NCI-H1092 (cell line): ENCODE measurements around the gene SLC26A11.
"Not testable (repeated sequence)": the region's sequence is repeated elsewhere in the genome, so short reads cannot be mapped to it uniquely, and the experiment has no call there.

Experiments
- DNase-seq: peaks from one replicate; lab custom pipeline; 2025; lab: John Stamatoyannopoulos, UW

Gene SLC26A11

DNA sequence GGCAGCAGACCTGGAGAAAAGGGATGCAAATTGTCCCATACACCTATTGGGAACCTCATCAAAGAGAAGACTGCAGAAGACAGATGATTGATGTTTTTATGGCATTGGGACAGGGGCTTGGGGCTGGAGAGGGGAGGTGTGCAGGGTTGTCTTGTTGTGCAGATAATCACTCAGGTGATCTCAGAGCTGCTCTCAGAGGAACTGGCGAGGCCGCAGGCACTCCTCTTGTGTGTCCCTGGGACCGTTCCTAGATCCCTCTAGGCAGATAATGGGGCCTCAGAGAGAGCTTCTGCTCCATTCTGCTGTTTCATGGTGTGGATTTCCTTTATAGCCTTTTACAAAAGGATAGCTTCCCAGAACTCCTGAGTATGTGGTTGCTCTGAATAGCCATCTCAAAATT lies 42.1 kb downstream of the SLC26A11 start:
- no peak for DNase-seq

DNA sequence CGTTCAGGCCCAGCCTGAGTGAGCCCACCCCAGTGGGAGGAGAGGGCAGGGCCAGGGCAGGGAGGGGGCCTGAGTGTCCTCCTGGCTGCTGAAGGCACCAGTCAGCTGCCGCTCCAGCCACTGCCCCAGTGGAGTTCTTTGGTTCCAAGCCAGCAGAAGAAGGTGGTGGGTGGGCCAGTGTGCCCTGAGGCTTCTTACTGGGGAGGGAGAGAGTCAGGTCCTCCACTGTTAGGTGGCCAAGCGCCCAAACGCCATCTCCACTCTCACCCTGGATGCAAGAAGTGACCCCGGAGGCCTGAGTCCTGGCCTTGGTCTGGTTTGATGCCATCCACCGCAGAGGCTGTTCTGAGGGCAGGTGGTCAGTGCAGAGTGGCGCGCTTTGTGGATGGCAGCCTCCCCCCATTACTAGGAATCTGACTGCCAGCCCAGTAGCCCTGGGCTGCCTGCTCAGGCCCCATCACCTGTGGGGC lies 42.6 kb downstream of the SLC26A11 start:
- DNase-seq: no peak

DNA sequence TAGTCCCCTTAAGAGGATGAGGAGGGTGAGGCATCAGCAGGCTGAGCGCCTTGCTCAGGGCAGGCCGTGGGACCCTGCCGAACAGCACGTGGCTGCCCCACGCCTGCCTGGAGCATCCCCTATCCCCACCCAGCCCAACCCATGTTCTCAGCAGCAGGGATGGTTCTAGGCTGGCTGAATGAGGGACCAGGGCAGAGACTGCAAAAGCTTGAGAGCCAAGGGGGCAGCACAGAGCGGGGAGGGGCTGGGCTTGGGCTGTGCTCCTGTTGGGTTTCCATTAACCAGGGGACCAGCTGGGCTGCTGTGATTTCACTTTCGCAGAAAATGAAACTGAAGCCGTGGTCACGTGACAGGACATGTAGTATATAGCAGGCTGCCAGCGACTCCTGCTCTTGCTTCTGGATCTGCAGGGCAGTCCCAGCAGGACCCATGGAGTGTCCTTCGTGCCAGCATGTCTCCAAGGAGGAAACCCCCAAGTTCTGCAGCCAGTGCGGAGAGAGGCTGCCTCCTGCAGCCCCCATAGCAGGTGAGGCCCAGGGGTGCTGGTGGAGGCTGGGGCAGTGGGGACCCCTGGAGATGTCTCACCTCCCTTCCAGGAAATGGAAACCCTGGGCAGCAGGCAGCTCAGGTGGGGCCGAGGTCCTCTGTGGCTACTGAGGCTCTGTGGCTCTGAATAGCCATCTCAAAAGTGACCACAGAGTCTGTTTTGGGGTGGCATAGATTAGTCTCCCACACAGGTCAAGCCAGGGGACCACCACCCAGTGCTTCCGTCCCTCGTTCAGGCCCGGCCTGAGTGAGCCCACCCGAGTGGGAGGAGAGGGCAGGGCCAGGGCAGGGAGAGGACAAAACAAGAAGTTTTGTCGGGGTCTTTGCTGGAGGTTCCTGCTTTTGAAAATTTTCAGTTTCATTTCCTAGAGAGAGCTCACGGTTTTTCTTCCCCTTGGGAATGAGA lies 43.3 kb downstream of the SLC26A11 start:
- no peak for DNase-seq

DNA sequence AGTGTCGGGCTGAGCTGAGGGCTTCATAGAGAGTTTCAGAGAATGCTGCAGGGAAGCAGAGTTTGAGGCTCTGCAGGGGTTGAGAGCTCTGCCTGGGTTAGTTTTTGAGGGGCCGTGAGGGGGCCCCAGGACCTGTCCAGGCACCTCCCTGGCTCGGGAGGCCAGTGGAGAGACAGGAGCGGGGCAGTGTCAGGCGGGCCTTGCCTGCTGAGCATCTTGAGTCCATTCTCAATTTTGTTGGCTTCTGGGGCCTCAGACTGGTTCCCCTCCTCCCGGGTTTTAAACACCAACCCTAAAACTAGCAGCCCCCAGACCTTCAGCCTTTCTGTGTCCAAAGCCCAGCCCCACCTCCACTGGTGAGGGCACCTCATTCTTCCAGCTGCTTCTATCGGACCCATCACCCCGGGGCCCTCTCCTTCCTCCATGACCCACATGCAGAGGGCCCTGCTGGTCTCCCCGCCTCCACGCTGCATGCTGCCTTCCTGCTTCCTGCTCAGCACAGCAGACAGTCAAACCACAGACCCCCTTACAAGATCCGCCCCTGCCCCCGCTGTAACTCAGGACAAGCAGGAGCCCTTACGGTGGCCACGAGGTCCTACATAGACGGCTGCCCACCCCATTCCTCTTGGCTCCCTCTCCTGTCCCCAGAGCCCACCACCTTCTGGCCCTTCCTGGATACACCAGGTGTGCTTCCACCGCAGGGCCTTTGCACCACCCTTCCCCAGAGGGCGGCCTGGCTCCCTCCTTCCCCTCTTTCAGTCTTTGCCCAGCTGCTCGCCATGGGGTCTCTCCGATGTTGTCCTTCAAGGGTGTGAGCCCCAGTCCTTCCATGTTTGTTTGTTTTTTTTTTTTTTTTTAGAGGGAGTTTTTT lies 44.2 kb downstream of the SLC26A11 start:
- DNase-seq: no peak

DNA sequence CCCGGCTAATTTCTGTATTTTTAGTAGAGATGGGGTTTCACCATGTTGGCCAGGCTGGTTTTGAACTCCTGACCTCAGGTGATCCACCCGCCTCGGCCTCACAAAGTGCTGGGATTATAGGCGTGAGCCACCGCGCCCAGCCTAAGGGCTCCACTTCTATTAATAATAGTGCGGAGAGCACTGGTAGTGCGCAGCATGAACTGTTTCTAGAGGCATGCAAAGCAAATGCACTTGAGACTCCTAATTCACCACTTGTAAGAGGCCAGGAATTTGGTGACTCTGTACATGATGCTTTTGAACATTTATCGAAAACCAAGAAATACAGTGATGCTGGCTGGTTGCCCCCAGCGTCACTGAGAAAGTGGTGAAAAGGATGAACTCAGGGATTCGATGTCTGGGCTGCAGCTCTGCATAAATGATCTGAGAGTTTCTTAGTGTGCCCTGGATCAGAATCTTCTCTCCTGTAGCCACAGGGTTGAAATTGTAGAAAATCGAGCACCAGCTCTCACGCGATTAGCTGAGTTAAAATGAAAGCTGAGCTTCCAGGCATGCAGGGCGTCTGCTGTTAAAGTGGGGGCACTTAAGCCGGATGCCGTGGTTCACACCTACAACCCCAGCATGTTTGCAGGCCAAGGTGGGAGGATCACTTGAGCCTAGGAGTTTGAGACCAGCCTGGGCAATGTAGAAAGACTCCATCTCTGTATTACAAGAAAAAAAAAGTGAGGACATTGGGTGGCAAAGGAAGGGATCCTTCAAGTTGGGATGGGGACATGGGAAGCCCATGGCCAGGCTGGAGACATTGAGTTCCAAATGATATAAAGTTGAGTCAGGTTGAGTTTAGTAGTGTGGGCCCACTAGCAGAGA lies 45.2 kb downstream of the SLC26A11 start:
- no peak for DNase-seq

DNA sequence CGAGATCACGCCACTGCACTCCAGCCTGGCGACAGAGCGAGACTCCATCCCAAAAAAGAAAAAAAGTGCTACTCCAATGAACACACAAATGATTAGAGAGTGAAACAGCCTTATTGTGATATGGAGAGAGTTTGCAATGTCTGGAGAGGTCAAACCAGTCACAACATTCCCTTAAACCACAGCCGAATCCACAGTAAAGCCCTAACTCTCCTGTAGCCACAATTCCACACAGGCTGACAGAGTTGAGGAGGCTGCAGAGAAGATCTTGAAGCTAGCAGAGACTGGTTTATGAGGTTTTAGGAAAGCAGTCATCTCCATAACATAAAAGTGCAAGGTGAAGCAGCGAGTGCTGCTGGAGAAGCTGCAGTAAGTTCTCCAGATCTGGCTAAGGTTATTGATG lies 47.2 kb downstream of the SLC26A11 start:
- no peak for DNase-seq

DNA sequence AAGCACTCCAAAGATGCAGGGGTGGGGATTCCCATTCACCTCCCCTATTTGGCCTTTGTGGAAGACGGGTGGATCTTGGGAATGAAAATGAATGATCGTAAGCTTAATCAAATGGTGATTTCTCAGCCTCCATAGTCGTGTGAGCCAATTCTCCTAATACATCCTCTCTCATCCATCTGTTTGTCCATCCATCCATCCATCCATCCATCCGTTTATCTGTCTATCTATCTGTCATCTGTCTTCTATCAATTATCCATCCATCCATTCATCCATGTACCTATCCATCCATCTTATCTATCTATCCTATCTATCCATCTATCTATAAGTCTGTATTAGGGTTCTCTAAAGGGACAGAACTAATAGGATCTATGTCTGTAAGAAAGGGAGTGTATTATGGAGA lies 48.2 kb downstream of the SLC26A11 start:
- DNase-seq: no peak

DNA sequence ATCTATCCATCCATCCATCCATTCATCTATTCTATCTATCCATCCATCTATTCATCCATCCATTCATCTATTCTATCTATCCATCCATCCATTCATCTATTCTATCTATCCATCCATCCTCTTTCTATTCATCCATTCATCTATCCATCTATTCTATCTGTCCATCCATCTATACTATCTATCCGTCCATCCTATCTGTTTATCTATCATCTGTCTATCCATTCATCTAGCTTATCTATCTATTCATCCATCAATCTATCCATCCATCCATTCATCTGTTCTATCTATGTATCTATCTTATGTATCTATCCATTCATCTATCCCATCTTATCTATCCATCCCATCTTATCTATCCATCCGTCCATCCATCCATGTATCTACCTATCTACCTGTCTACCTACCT lies 49.2 kb downstream of the SLC26A11 start:
- DNase-seq: no peak

DNA sequence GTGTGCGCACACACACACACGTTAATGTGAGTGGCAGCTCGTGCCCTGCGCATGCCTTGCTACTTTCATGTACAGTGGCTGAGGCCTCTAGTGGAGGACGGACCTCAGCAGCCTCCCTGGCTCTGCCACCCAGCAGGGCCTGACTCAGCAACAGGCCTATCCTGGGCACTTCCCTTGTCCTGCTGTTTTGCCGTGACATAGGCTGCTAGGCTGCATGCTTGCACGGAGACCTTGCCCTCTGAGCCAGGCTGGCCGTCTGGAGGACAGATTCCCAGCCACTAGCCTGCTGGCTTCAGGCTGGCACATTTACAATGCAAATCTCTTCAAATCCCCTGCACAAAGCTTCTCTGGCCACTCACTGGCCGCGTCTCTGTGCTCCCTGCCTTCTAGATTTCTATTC lies 49.9 kb downstream of the SLC26A11 start:
- no peak for DNase-seq

DNA sequence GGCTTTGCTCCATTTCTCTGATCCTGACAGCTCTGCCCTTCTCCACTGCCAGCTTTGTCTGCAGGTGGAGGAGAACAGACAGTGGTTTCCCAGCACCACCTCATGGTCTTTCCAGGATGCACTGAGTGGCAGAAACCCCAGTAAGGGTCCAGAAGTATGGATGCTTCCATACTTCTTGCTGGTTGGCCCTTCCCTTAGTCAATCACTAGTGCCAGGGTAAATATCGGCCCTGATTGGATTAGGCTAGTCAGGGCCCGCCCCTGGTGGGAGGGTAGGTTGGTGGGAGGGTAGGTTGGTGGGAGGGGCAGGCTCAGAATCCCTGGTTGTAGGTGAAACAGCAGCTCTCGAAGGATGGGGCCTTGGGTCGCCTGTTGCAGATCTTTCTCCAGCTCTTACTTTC lies 50.6 kb downstream of the SLC26A11 start:
- no peak for DNase-seq

DNA sequence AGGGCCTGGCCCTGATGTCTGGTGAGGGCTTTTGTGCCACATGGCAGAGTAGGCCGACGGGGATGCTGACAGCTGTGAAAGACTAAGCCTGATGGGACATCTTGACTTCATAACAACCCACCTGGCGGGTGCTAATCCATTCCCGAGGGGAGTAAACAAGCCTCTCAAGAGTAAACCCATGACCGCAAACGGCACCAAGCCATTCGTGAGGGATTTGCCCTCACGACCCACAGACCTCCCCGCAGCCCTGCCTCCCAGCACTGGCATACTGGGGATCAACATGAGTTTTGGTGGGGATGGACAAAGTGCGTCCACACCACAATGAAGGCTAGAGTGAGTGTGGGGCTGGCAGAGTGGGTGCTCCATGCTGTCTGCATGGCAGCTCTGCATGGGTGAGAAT lies 52.1 kb downstream of the SLC26A11 start:
- no peak for DNase-seq

DNA sequence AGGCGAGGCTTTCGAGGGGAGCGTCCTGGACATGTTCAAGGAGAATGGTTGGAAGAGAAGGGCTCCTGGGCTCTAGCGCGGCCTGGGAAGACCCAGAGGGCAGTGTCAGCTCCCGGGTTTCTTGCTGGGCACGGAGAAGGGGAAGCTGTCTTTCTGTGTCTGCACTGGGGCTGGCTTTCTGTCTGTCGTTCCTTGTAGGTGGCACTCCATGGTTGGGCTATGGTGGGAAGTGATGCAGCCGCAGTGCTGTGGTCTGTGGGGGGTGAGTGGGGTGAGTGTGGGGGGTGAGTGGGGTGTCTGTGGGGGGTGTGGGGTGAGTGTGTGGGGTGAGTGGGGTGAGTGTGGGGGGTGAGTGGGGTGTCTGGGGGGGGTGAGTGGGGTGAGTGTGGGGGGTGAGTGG lies 54.1 kb downstream of the SLC26A11 start:
- DNase-seq: no peak

DNA sequence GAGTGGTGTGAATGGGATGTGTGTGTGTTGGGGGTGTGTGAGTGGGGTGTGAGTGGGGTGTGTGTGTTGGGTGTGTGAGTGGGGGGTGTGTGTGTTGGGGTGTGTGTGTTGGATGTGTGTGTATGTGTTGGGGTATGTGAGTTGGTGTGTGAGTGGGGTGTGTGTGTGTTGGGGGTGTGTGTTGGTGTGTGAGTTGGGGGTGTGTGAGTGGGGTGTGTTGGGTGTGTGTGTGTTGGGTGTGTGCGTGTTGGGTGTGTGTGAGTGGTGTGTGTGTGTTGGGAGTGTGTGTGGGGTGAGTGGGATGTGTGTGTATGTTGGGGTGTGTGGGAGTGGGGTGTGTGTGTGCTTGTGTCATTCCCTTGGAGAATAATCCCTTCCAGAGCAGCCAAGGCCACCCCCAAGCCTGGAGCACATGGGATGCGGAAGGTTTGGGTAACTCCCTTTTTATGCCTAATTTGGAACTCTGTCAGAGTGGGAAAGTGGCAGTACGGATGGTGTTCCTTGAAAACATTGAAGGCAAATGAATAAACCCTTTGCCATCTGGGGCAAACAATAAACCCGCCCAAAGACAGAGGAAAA lies 54.7 kb downstream of the SLC26A11 start:
- no peak for DNase-seq

DNA sequence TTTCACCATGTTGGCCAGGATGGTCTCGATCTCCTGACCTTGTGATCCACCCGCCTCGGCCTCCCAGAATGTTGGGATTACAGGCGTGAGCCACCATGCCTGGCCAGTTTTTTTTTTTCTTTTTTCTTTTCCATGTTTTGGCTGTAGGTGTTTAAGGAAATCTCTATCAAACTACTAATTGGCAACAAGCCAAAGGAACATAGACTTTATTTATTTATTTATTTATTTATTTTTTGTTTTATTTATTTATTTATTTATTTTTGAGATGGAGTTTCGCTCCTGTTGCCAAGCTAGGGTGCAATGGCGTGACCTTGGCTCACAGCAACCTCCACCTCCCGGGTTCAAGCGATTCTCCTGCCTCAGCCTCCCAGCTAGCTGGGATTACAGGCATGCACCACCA lies 55.6 kb downstream of the SLC26A11 start:
- DNase-seq: not testable (repeated sequence)

DNA sequence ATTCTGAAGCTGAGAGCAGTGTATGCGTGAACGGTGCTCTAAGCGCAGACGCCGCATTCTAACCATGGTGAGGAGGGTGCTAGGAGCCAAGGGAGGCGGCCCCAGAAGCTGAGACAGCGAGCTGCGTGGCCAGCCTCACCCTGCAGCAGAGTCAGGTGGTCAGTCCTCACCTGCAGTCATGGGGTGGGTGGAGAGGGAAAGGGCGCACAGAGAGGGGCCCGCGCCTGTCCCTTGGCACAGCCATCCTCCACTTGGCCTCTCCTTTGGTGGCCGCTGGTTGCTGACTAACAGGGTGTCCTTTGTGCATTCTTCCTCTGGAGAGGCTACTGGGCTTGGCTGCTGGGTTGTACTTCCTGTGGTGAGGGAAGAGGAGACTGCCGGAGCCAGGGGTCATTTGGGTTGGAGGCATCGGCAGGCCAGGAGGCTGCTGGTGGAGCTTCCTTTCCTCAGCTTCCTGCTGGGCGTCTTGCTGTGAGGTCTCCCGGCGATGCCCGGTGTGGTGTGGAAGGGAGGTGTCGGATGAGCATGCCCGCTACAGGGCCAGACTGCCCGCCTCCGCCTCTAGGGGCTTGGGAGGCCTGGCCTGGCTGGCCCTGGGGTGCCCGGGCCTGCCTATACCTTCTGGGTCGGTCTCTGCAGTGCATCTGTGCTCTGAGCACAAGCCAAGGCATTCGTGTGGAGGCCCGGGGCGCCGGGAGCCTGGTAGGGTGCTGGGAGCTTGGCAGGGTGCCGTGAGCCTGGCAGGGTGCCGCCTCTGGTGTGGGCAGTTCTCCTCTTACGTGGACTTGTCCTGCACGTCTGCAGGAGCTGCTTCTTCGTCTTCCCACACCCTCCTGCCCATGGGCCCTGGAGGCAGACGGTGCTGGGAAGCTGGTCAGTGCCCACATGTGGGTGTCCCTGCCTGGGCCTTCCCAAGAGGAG lies 57.8 kb downstream of the SLC26A11 start:
- no peak for DNase-seq

DNA sequence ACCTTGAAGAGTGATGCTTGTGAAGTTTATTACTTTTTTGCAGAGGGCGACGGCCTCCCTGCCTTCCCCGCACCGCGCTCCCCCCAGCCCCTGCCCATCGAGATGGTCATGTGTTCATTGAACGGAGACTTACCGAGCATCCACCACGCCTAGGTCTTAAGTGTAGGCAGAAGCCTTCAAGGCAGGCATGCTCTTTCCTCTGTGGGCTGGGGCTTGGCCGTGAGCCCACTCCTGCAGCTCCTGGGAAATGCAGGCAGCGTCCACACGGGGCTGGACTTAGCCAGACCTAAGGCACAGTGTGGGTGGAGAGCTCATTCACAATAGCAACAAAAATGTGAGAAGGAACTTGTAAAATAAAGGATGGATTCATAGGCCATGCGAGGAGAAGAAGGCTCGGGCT lies 59.7 kb downstream of the SLC26A11 start:
- DNase-seq: no peak

DNA sequence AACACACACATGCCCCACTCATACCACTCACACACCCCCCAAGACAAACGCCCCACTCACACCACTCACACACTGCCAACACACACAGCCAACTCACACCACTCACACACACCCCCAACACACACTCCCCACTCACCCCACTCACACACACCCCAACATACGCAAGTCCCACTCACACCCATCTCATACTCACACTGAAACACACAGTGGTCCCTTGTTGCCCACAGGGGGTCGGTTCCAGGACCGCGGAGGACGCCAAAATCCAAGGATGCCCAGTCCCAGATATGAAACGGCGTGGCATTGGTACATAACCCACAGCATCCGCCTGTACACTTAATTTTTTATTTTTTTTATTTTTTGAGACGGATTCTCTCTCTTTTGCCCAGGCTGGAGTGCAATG lies 61.3 kb downstream of the SLC26A11 start:
- DNase-seq: no peak

DNA sequence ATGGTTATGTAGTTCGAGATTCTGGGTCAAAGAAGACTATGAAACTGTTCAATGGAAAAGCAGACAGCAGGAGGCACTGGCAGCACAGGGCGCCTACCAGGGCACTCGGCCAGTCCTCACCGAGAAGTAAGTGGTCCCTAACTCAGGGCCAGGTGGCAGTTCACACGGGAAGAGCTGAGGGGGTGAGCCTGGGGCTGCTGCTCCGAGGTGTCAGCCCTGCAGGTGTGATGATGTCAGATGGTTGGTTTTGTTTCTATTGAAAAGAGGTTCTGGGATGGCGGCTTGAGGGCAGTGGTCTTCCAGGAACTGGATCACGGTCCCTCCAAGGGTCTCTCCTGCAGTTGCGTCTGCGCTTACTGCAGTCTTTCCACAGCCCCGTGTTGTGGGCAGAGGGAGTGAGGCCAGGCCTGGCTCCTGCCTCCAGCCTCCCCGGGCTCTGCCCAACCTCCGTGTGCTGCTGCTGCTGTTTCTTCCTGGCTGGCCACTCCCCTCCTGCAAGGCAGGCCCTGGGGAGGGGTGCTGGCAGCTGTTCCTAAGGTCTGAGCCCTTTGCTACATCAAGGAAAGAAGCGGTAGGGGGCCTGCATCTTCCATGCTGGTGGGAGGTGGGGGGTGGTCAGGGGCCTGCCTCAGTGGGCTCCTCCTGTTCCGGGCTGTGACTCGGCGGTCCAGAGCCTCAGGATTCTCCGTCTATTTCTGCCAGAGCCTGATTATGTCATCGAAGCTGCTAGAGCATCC lies 63.1 kb downstream of the SLC26A11 start:
- no peak for DNase-seq

DNA sequence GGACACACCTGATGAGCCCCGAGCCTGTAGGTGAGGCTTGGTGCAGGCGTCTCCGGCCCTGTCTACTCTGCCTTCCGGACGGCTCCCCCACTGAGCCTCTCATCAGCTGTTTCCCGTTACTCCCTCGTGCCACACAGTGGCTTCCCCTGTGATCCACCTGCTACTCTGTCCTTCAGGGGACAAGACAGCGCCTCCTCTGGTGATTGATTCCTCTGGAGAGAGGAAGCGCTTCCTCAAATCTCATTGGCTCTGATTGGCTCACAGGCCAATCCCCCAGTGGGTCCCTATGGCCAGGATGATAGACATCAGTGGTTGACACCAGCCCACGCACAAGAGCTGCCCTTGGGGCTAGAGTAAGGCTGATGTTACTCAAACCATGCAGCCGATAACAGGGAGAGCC lies 64.4 kb downstream of the SLC26A11 start:
- DNase-seq: no peak
